SK-N-SH treated with all-trans-retinoic acid at 6 μM for 48 hours (cell line): ENCODE measurements around the gene NIFK.

Experiments used
- CSRNP3 ChIP-seq: fragments of 250-450 bp; sonication (Bioruptor Pico); IDR thresholded peaks from 2 replicates; pipeline ENCODE4 v1.5.1; 2021; ENCODE audit warnings: mild to moderate bottlenecking, moderate library complexity
- OSR1 ChIP-seq: fragments of 250-450 bp; sonication (Bioruptor Pico); IDR thresholded peaks from 2 replicates; pipeline ENCODE4 v1.8.0; 2022; ENCODE audit warnings: moderate library complexity, mild to moderate bottlenecking, inconsistent platforms
- TCF4 ChIP-seq: fragments of 250-450 bp; sonication (Bioruptor Pico); IDR thresholded peaks from 2 replicates; pipeline ENCODE4 v1.8.0; 2021; ENCODE audit warnings: mild to moderate bottlenecking, moderate library complexity, borderline replicate concordance
- TOX ChIP-seq: fragments of 250-450 bp; sonication (Bioruptor Pico); IDR thresholded peaks from 2 replicates; pipeline ENCODE4 v1.8.0; 2021; ENCODE audit warnings: mild to moderate bottlenecking, moderate library complexity, borderline replicate concordance
- ZFP30 ChIP-seq: fragments of 450-650 bp; formaldehyde crosslinking; IDR thresholded peaks from 2 replicates; pipeline ENCODE4 v1.5.0; 2022; ENCODE audit warnings: mild to moderate bottlenecking, moderate library complexity
- TF ChIP-seq, protein P1 (sequence below): fragments of 250-450 bp; sonication (Bioruptor Pico); IDR thresholded peaks from 2 replicates; pipeline ENCODE4 v1.8.0; 2021; ENCODE audit warnings: low read depth, mild to moderate bottlenecking, moderate library complexity, borderline replicate concordance

GRCh38 chr2:121778741-121779487 lies 42.2 kb upstream of the NIFK start:
- TF ChIP-seq, protein P1, sequence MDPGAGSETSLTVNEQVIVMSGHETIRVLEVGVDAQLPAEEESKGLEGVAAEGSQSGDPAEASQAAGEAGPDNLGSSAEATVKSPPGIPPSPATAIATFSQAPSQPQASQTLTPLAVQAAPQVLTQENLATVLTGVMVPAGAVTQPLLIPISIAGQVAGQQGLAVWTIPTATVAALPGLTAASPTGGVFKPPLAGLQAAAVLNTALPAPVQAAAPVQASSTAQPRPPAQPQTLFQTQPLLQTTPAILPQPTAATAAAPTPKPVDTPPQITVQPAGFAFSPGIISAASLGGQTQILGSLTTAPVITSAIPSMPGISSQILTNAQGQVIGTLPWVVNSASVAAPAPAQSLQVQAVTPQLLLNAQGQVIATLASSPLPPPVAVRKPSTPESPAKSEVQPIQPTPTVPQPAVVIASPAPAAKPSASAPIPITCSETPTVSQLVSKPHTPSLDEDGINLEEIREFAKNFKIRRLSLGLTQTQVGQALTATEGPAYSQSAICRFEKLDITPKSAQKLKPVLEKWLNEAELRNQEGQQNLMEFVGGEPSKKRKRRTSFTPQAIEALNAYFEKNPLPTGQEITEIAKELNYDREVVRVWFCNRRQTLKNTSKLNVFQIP (CRISPR knock-in tag), result no peak
- TF ChIP-seq TOX (CRISPR knock-in tag), result no peak
- TF ChIP-seq TCF4, result no peak
- TF ChIP-seq OSR1, result no peak
- TF ChIP-seq ZFP30, result no peak
- TF ChIP-seq CSRNP3 (CRISPR knock-in tag), result no peak
